Hepatocyte (in vitro differentiated cells): Measurements from ENCODE around the gene NVL. TPM values are rescaled to one million over a fixed set of nuclear protein-coding genes. Genes with fewer than 3 reads are reported as not detected.
A peak's percentile ranks its signal among the peaks of the same experiment; 100 is the strongest.
"Not testable (repeated sequence)": the region's sequence is repeated elsewhere in the genome, so short reads cannot be mapped to it uniquely, and the experiment has no call there.

Source experiments
- DNase-seq: peaks from one replicate; pipeline ENCODE4 v3.0.0-alpha.2; 2016; ENCODE audit warnings: low spot score
- H2AFZ ChIP-seq: fragments of 200-600 bp; sonication (generic); 2 replicates; pipeline ENCODE4 v1.6.0; 2016; ENCODE audit warnings: antibody characterized with exemption, mild to moderate bottlenecking
- H3K27ac ChIP-seq: fragments of 200-600 bp; sonication (generic); 2 replicates; pipeline ENCODE4 v1.5.1; 2016; ENCODE audit warnings: mild to moderate bottlenecking
- H3K27me3 ChIP-seq: fragments of 200-600 bp; sonication (generic); 2 replicates; pipeline ENCODE4 v1.6.1; 2016
- H3K36me3 ChIP-seq: fragments of 200-600 bp; sonication (generic); replicated peaks from 2 replicates; pipeline ENCODE4 v1.5.1; 2016; ENCODE audit warnings: low read depth; ENCODE audit not compliant: insufficient read depth
- H3K4me1 ChIP-seq: fragments of 200-600 bp; sonication (generic); 2 replicates; pipeline ENCODE4 v1.5.1; 2016; ENCODE audit warnings: mild to moderate bottlenecking, moderate library complexity; ENCODE audit not compliant: insufficient read depth
- H3K4me2 ChIP-seq: fragments of 200-600 bp; sonication (generic); 2 replicates; pipeline ENCODE4 v1.6.0; 2016
- H3K4me3 ChIP-seq: fragments of 200-600 bp; sonication (generic); 2 replicates; pipeline ENCODE4 v1.5.1; 2016; ENCODE audit warnings: mild to moderate bottlenecking
- H3K79me2 ChIP-seq: fragments of 200-600 bp; sonication (generic); 2 replicates; pipeline ENCODE4 v1.6.0; 2017; ENCODE audit warnings: mild to moderate bottlenecking
- H3K9me2 ChIP-seq: fragments of 200-600 bp; sonication (generic); replicated peaks from 2 replicates; pipeline ENCODE4 v1.6.0; 2017; ENCODE audit warnings: mild to moderate bottlenecking; ENCODE audit not compliant: insufficient read depth
- H3K9me3 ChIP-seq: fragments of 200-600 bp; sonication (generic); 2 replicates; pipeline ENCODE4 v1.5.1; 2016; ENCODE audit warnings: low read depth, mild to moderate bottlenecking
- H4K20me1 ChIP-seq: fragments of 200-600 bp; sonication (generic); 2 replicates; pipeline ENCODE4 v1.6.0; 2016; ENCODE audit warnings: mild to moderate bottlenecking; ENCODE audit not compliant: insufficient read depth, poor library complexity, severe bottlenecking
- EZH2 ChIP-seq: fragments of 200-600 bp; sonication (generic); IDR thresholded peaks from 2 replicates; pipeline ENCODE4 v1.6.1; 2016; ENCODE audit warnings: antibody characterized with exemption, mild to moderate bottlenecking, borderline replicate concordance
- EZH2phosphoT487 ChIP-seq: fragments of 200-600 bp; sonication (generic); IDR thresholded peaks from one replicate; pipeline ENCODE4 v1.6.1; 2018; ENCODE audit warnings: antibody characterized with exemption, mild to moderate bottlenecking, low read depth, moderate library complexity; ENCODE audit not compliant: unreplicated experiment, severe bottlenecking
- WGBS: methylation state at CpG from one replicate; pipeline ENCODE4 v1.1.6; 2016; ENCODE audit warnings: low lambda C conversion rate; ENCODE audit errors: missing lambda C conversion rate; 5-methylcytosine and 5-hydroxymethylcytosine counted together
- polyA plus RNA-seq: library from polyadenylated mRNA; unstranded; fragments of >200 nt; fragmentation: Nextera tagmentation; extraction: Ambion mirVana; gene quantifications from 2 replicates; pipeline ENCODE4 v1.2.1, GENCODE V29; 2016
- total RNA-seq: library from RNA; depleted of rRNA; stranded (reverse); fragments of >200 nt; gene quantifications from 2 replicates; pipeline ENCODE4 v1.2.3, GENCODE V29; 2014
- TF ChIP-seq, protein P1 (sequence below): fragments of 200-600 bp; sonication (generic); IDR thresholded peaks from 2 replicates; pipeline ENCODE4 v1.5.1; 2016; ENCODE audit warnings: antibody characterized with exemption, mild to moderate bottlenecking; ENCODE audit not compliant: poor library complexity

NVL gene
- total and polyA plus RNA-seq, 2 experiments from 2014 or later, result 15.9 to 34.7 TPM

DNA sequence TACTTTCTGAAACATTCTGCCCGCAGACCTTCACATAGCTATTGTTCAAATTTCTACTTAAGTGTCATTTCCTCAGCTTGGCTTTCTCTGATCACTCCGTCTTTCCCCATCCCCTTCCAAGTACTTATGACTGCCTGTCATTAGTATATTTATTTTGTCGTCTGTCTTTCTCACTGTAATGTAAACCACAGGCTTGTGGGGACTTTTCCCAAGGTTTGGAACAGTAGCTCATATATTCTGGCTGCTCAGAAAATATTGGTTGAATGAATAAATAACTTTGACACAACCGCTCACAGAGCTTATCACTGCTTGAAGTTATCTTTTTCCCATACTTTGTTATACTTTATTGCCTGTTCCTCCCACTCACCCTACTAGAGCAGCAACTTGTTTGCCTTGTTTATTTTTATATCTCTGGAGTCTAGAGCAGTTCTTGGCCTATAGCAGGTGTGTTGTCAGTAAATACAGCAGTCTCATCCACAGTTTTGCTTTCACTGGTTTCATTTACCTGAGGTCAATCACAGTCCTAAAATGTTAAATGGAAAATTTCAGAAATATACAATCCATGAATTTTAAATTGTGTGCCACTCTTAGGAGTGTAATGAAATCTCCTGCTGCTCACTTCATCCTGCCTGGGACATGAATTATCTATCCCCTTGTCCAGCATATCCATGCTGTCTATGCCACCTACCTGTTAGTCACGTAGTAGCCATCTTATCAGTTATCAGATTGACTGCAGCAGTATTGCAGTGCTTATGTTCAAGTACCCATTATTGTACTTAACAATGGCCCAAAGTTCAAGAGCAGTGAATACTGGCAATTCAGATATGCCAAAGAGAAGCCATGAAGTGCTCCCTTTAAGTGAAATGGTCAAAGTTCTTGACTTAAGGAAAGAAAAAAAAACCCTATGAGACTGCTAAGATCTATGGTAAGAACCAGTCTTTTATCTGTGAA lies 24.3 kb upstream of the NVL start:
- Histone ChIP-seq H3K9me2 (no peaks in the 10 kb centered on the region), H3K79me2 (peaks cover 20% of the 10 kb centered on the region), H3K4me1 (peaks cover 8% of the 10 kb centered on the region), H3K27ac (peak overlapping the region; percentile 72), H3K4me3 (no peak overlapping the region), H3K4me2 (peak overlapping the region; percentile 32), H3K27me3 (no peaks in the 10 kb centered on the region), H2AFZ (no peak overlapping the region), H3K36me3 (no peaks in the 10 kb centered on the region), H3K9me3 (no peaks in the 10 kb centered on the region), H4K20me1 (no peaks in the 10 kb centered on the region)
- 68% methylated on average over 5 of the region's 5 CpGs for WGBS
- DNase-seq, result peak; percentile 23
- TF ChIP-seq EZH2phosphoT487 (no peak), EZH2 (no peak)
- TF ChIP-seq, protein P1, sequence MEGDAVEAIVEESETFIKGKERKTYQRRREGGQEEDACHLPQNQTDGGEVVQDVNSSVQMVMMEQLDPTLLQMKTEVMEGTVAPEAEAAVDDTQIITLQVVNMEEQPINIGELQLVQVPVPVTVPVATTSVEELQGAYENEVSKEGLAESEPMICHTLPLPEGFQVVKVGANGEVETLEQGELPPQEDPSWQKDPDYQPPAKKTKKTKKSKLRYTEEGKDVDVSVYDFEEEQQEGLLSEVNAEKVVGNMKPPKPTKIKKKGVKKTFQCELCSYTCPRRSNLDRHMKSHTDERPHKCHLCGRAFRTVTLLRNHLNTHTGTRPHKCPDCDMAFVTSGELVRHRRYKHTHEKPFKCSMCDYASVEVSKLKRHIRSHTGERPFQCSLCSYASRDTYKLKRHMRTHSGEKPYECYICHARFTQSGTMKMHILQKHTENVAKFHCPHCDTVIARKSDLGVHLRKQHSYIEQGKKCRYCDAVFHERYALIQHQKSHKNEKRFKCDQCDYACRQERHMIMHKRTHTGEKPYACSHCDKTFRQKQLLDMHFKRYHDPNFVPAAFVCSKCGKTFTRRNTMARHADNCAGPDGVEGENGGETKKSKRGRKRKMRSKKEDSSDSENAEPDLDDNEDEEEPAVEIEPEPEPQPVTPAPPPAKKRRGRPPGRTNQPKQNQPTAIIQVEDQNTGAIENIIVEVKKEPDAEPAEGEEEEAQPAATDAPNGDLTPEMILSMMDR, result no peak

DNA sequence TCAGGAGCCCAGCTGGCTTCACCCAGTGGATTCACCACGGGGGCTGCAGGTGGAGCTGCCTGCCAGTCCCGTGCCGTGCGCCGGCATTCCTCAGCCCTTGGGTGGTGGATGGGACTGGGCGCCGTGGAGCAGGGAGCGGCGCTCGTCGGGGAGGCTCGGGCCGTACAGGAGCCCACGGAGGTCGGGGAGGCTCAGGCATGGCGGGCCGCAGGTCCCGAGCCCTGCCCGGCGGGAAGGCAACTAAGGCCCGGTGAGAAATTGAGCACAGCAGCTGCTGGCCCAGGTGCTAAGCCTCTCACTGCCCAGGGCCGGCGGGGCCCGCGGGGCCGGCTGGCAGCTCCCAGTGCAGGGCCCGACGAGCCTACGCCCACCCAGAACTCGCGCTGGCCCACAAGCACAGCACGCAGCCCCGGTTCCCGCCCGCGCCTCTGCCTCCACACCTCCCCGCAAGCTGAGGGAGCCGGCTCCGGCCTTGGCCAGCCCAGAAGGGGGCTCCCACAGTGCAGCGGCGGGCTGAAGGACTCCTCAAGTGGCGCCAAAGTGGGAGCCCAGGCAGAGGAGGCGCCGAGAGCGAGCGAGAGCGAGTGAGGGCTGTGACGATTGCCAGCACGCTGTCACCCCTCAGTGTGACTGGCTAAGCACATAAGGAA lies 22.6 kb upstream of the NVL start:
- not testable (repeated sequence) for H3K9me3 ChIP-seq, H3K79me2 ChIP-seq, H3K4me3 ChIP-seq, H2AFZ ChIP-seq, H3K27me3 ChIP-seq, H3K36me3 ChIP-seq, H4K20me1 ChIP-seq, DNase-seq, H3K9me2 ChIP-seq, H3K4me2 ChIP-seq, H3K27ac ChIP-seq, H3K4me1 ChIP-seq
- 96% methylated on average over 48 of the region's 49 CpGs for WGBS

DNA sequence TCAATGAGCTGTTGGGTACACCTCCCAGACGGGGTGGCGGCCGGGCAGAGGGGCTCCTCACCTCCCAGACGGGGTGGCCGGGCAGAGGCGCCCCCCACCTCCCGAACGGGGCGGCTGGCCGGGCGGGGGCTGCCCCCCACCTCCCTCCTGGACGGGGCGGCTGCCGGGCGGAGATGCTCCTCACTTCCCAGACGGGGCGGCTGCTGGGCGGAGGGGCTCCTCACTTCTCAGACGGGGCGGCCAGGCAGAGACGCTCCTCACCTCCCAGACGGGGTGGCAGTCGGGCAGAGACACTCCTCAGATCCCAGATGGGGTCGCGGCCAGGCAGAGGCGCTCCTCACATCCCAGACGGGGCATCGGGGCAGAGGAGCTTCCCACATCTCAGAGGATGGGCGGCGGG lies 19.7 kb upstream of the NVL start:
- not testable (repeated sequence) for H3K4me2 ChIP-seq

DNA sequence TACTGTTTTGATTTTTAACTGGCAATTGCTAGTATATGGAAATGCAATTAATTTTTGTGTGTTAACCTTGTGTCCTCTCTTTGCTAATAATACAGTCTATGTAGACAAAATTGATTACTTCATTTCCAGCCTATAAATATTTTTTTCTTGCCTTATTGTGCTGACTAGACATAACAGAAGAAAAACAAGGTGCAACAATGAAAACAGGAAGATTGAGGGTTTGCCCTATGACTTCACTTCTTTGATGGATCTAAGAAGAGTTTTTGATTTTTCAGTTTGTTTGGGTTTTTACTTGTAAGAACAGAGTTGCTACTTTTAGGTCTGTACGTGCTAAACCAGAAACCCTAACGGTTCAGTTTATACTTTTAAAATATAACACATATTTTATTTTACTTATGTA lies 18.2 kb upstream of the NVL start:
- Histone ChIP-seq H3K4me3 (no peak overlapping the region), H3K4me2 (no peak overlapping the region), H3K9me2 (no peaks in the 10 kb centered on the region), H3K9me3 (no peaks in the 10 kb centered on the region), H3K4me1 (no peaks in the 10 kb centered on the region), H3K27ac (no peak overlapping the region), H4K20me1 (no peaks in the 10 kb centered on the region), H2AFZ (no peak overlapping the region), H3K36me3 (no peaks in the 10 kb centered on the region), H3K27me3 (no peaks in the 10 kb centered on the region), H3K79me2 (no peaks in the 10 kb centered on the region)
- TF ChIP-seq, protein P1, result no peak
- no peak for TF ChIP-seq EZH2
- no peak for TF ChIP-seq EZH2phosphoT487
- 95% methylated on average over 2 of the region's 2 CpGs for WGBS
- no peak for DNase-seq

More for the DNA sequence above, 19.7 kb upstream of the NVL start:
- not testable (repeated sequence) for H3K36me3 ChIP-seq, H4K20me1 ChIP-seq, H2AFZ ChIP-seq, H3K9me2 ChIP-seq, H3K27me3 ChIP-seq, H3K4me3 ChIP-seq, H3K27ac ChIP-seq, H3K9me3 ChIP-seq, H3K4me1 ChIP-seq, H3K79me2 ChIP-seq, DNase-seq
- 98% methylated on average over 10 of the region's 30 CpGs for WGBS
